IPS-15b (cell line): ENCODE results near the gene FAM53B.
"Not testable (repeated sequence)": the region's sequence is repeated elsewhere in the genome, so short reads cannot be mapped to it uniquely, and the experiment has no call there.

Experiments used
- H3K27me3 ChIP-seq: one replicate; pipeline ENCODE4 v1.6.1; 2013; ENCODE audit warnings: low read length; ENCODE audit not compliant: control insufficient read depth, insufficient read depth
- H3K36me3 ChIP-seq: one replicate; pipeline ENCODE4 v1.6.1; 2013; ENCODE audit warnings: low read length; ENCODE audit not compliant: control insufficient read depth, insufficient read depth
- H3K4me1 ChIP-seq: one replicate; pipeline ENCODE4 v1.6.1; 2013; ENCODE audit warnings: mild to moderate bottlenecking, low read length; ENCODE audit not compliant: control insufficient read depth, insufficient read depth
- H3K4me3 ChIP-seq: one replicate; pipeline ENCODE4 v1.5.1; 2013; ENCODE audit warnings: low read depth, low read length
- H3K9ac ChIP-seq: one replicate; pipeline ENCODE4 v1.6.1; 2013; ENCODE audit warnings: low read depth, mild to moderate bottlenecking, low read length
- H3K9me3 ChIP-seq: one replicate; pipeline ENCODE4 v1.6.1; 2013; ENCODE audit warnings: mild to moderate bottlenecking, low read length; ENCODE audit not compliant: control insufficient read depth, insufficient read depth

FAM53B gene

DNA sequence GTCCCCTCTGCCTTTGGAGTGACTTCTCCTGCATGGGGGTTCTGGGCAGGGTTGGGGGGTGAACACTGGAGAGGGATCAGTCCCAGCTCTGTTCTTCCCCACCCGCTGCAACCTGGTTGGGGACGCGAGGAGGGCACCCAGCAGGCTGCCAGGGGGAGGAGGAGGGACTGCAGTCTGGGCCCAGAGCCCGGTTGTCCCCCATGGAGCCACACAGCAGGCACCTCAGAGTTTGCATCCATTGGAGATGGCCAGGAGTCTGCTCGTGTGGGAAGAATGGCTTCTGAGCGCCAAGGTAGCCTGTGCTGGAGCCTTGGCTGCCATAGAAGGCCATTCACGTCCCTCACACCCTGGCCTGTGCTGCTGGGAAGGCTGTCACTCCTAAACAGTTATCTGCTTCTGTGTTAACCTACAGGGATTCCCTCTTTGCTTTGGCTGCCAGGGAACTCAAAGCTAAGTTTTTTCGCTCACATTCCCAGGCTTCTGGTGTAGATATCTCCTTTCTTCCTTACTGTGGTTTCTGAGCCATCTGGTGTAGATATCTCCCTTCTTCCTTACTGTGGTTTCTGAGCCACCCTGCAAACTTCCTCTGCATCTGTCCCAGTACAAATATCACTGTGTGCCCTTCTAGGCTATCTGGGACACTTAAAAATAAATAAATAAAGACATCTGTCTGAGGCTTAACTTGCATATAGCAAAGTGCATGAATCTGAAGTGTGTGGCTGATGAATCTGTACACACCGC lies 148.9 kb downstream of the FAM53B start:
- Histone ChIP-seq H3K9ac (no peak overlapping the region), H3K36me3 (no peaks in the 10 kb centered on the region), H3K4me3 (no peak overlapping the region), H3K9me3 (no peaks in the 10 kb centered on the region), H3K4me1 (no peaks in the 10 kb centered on the region), H3K27me3 (no peaks in the 10 kb centered on the region)

GRCh38 chr10:124594240-124594639 lies 149.9 kb downstream of the FAM53B start:
- Histone ChIP-seq H3K27me3 (no peaks in the 10 kb centered on the region), H3K9ac (no peak overlapping the region), H3K4me1 (no peaks in the 10 kb centered on the region), H3K9me3 (no peaks in the 10 kb centered on the region), H3K36me3 (no peaks in the 10 kb centered on the region), H3K4me3 (no peak overlapping the region)

DNA sequence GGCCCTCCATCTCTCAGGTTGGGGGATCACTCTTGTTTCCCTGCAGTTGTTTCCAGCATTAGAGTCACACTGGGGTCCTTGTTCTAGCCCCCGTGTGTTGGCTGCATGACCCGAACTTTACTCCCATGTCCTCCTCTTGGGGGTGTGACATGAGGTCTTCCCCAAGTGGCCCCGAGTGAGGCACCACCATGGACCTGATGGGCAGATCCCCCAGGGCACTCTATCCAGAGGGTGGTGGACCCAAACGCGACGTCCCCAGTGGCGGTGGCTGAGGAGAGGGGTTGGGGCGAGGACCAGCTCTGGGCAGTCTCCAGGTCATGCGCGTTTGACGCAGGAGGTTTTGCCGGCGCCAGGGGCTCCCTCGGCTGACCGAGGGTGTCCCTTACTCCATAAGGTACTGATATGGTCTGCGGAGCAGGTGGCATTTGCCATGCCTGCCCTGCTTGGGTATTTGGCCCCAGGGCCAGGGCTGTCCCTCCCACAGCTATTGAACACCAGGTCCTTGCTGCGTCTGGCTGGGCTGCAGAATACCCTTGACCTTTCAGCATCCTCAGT lies 150.7 kb downstream of the FAM53B start:
- no peaks in the 10 kb centered on the region for H3K36me3 ChIP-seq
- no peak overlapping the region for H3K9ac ChIP-seq
- no peaks in the 10 kb centered on the region for H3K4me1 ChIP-seq
- no peaks in the 10 kb centered on the region for H3K27me3 ChIP-seq
- H3K9me3 ChIP-seq: no peaks in the 10 kb centered on the region
- no peak overlapping the region for H3K4me3 ChIP-seq

DNA sequence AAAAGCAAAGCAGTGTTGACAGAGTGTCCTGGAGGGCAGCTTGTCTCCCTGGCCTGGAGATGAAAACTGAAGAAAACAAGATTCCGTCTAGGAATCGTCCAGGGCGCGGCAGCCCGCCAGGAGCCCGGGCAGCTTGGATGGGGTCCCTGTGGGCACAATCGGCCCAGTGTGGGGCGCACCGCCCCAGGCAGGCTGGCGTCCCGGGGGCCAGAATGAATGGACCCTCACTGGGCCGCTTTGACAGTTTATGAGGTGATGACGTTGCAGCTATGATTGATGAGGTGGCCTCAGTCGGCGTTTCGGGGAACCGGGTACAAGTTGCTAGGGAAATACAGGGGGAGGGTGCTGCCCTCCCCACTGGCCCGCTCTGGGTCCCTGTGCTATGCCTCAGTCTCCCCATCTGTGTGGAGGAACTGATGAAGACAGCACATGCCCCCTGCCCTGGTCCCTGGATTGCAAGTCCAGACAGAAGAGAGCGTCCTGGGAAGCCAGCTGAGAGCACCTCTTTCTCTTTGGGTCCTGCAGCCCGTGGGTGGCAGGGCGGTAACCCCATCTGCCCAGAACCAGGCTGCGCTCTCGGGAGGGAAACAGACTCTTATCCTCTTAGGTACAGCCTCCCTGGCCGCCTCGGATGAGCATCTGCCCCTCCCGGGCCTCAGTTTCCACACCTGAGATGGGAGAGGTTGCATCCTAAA lies 151.3 kb downstream of the FAM53B start:
- Histone ChIP-seq H3K27me3 (no peaks in the 10 kb centered on the region), H3K36me3 (no peaks in the 10 kb centered on the region), H3K4me3 (no peak overlapping the region), H3K9ac (no peak overlapping the region), H3K9me3 (no peaks in the 10 kb centered on the region), H3K4me1 (no peaks in the 10 kb centered on the region)

DNA sequence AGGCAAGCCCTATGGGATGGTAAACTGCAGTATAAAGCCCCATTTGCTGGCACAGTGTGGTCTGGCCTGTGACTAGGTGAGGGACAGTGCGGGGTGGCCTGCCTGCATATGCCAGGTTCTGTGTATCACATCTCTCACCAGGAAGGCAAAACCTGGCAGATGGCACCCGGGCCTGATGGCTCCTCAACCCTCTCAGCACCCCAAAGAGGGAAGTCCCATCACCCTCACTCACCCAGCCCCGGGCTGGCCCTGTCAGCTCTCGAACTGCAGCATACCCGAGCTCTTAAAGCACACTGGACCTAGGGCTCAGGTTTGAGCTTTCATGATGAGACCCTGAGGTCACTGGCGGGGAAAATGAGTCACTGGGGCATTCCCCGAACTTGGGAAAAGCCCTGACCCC lies 152.1 kb downstream of the FAM53B start:
- Histone ChIP-seq H3K4me1 (no peaks in the 10 kb centered on the region), H3K27me3 (no peaks in the 10 kb centered on the region), H3K9me3 (no peaks in the 10 kb centered on the region), H3K9ac (no peak overlapping the region), H3K36me3 (no peaks in the 10 kb centered on the region), H3K4me3 (no peak overlapping the region)

- H3K27me3 ChIP-seq: no peaks in the 10 kb centered on the region
- H3K9ac ChIP-seq: no peak overlapping the region
These were observed 153.1 kb downstream of the FAM53B start for GRCh38 chr10:124591123-124591495.

GRCh38 chr10:124590216-124591122 lies 153.7 kb downstream of the FAM53B start:
- H3K4me1 ChIP-seq: no peaks in the 10 kb centered on the region
- H3K9me3 ChIP-seq: no peaks in the 10 kb centered on the region
- H3K36me3 ChIP-seq: no peaks in the 10 kb centered on the region
- H3K9ac ChIP-seq: no peak overlapping the region
- H3K27me3 ChIP-seq: no peaks in the 10 kb centered on the region
- no peak overlapping the region for H3K4me3 ChIP-seq

More at GRCh38 chr10:124591123-124591495, 153.1 kb downstream of the FAM53B start:
- Histone ChIP-seq H3K36me3 (no peaks in the 10 kb centered on the region), H3K4me1 (no peaks in the 10 kb centered on the region), H3K4me3 (no peak overlapping the region), H3K9me3 (no peaks in the 10 kb centered on the region)

- no peak overlapping the region for H3K9ac ChIP-seq
- H3K27me3 ChIP-seq: no peaks in the 10 kb centered on the region
- no peaks in the 10 kb centered on the region for H3K4me1 ChIP-seq
- H3K4me3 ChIP-seq: no peak overlapping the region
- H3K9me3 ChIP-seq: no peaks in the 10 kb centered on the region
- H3K36me3 ChIP-seq: no peaks in the 10 kb centered on the region
These were observed 154.6 kb downstream of the FAM53B start for GRCh38 chr10:124589491-124590041.

GRCh38 chr10:124588736-124589490 lies 155.3 kb downstream of the FAM53B start:
- Histone ChIP-seq H3K4me3 (no peak overlapping the region), H3K4me1 (no peaks in the 10 kb centered on the region), H3K36me3 (no peaks in the 10 kb centered on the region), H3K27me3 (no peaks in the 10 kb centered on the region), H3K9me3 (no peaks in the 10 kb centered on the region), H3K9ac (no peak overlapping the region)

- not testable (repeated sequence) for H3K4me3 ChIP-seq, H3K36me3 ChIP-seq, H3K9me3 ChIP-seq, H3K9ac ChIP-seq, H3K27me3 ChIP-seq, H3K4me1 ChIP-seq
These were observed 155.8 kb downstream of the FAM53B start for GRCh38 chr10:124588341-124588735.

DNA sequence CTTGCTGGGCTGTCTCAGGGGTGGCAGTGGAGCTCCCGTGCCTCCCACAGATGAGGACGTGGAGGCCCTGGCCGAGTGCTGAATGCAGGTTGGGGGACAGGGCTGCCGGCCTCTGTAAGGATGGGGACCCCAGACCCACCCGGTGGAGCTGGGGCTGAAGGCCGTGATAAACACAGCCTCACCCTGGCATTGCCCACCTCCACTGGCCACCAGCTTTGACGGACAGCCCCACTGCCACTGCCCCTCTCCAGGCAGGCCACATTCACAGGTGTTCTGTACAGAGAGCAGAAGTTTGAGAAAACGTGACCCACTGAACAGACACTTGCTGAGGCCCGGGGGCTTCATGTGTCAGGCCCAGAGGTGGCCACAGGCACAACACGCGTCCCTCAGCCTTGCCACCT lies 156.4 kb downstream of the FAM53B start:
- Histone ChIP-seq H3K36me3 (no peaks in the 10 kb centered on the region), H3K27me3 (no peaks in the 10 kb centered on the region), H3K9me3 (no peaks in the 10 kb centered on the region), H3K4me1 (no peaks in the 10 kb centered on the region), H3K9ac (no peak overlapping the region), H3K4me3 (no peak overlapping the region)
